PC-3 (cell line): Measurements from ENCODE around the gene SLC22A5. TPM values are rescaled to one million over a fixed set of nuclear protein-coding genes. Genes with fewer than 3 reads are reported as not detected.

ENCODE experiments used
- ATAC-seq: fragments of 200-7000 bp; cut with Tn5 transposase; 2 replicates; pipeline ENCODE4 v1.9.1; 2020; ENCODE audit warnings: mild to moderate bottlenecking, moderate library complexity
- BruUV-seq: library from RNA; stranded (reverse); fragments of 400-500 nt; replicated peaks from 2 replicates; lab custom pipeline; 2021; lab: Mats Ljungman, UMichigan
- CTCF ChIA-PET: fragments of 300-600 bp; sonication (Branson Sonifier 250); formaldehyde crosslinking; loops from one replicate; lab custom pipeline; 2022; ENCODE audit warnings: antibody characterized with exemption; lab: Charles Lee
- POLR2A ChIA-PET: fragments of 300-600 bp; sonication (Branson Sonifier 250); formaldehyde crosslinking; loops from one replicate; lab custom pipeline; 2022; ENCODE audit warnings: antibody characterized with exemption; ENCODE audit not compliant: unreplicated experiment; lab: Charles Lee
- DNase-seq: peaks from one replicate; pipeline ENCODE4 v3.0.0-alpha.2; 2015
- H2AFZ ChIP-seq: fragments of 300-600 bp; sonication (generic); 2 replicates; pipeline ENCODE4 v1.6.0; 2016; ENCODE audit warnings: antibody characterized with exemption, low read length
- H3F3A ChIP-seq: fragments of 300-600 bp; sonication (generic); one replicate; pipeline ENCODE4 v1.6.0; 2017; ENCODE audit warnings: antibody characterized with exemption, low read length, control low read depth, mild to moderate bottlenecking; ENCODE audit not compliant: unreplicated experiment
- H3K27ac ChIP-seq: fragments of 300-600 bp; sonication (generic); 2 replicates; pipeline ENCODE4 v1.5.1; 2016; ENCODE audit warnings: mild to moderate bottlenecking, low read length
- H3K27me3 ChIP-seq: fragments of 300-600 bp; sonication (generic); 2 replicates; pipeline ENCODE4 v1.6.1; 2016; ENCODE audit warnings: low read length, mixed read lengths
- H3K36me3 ChIP-seq: fragments of 300-600 bp; sonication (generic); 2 replicates; pipeline ENCODE4 v1.6.1; 2016; ENCODE audit warnings: low read depth, mixed run types, low read length, mixed read lengths
- H3K4me1 ChIP-seq: fragments of 300-600 bp; sonication (generic); 2 replicates; pipeline ENCODE4 v1.5.1; 2016; ENCODE audit warnings: low read length; ENCODE audit not compliant: insufficient read depth
- H3K4me2 ChIP-seq: fragments of 300-600 bp; sonication (generic); 2 replicates; pipeline ENCODE4 v1.6.0; 2016; ENCODE audit warnings: low read length
- H3K4me3 ChIP-seq: fragments of 300-600 bp; sonication (generic); 2 replicates; pipeline ENCODE4 v1.5.1; 2016; ENCODE audit warnings: mild to moderate bottlenecking, low read length, mixed read lengths
- H3K79me2 ChIP-seq: fragments of 300-600 bp; sonication (generic); 2 replicates; pipeline ENCODE4 v1.6.1; 2017; ENCODE audit warnings: low read length, mixed read lengths
- H3K9ac ChIP-seq: fragments of 300-600 bp; sonication (generic); 2 replicates; pipeline ENCODE4 v1.6.0; 2016; ENCODE audit warnings: mild to moderate bottlenecking, low read length
- H3K9me2 ChIP-seq: fragments of 300-600 bp; sonication (generic); replicated peaks from 2 replicates; pipeline ENCODE4 v1.6.1; 2016; ENCODE audit warnings: mixed run types, low read length, mixed read lengths
- H3K9me3 ChIP-seq: fragments of 300-600 bp; sonication (generic); 2 replicates; pipeline ENCODE4 v1.6.1; 2016; ENCODE audit warnings: low read length, mixed read lengths
- H4K20me1 ChIP-seq: fragments of 300-600 bp; sonication (generic); 2 replicates; pipeline ENCODE4 v1.6.1; 2016; ENCODE audit warnings: low read length, mixed read lengths
- CTCF ChIP-seq: fragments of 300-600 bp; sonication (generic); conservative IDR thresholded peaks from 2 replicates; pipeline ENCODE4 v1.5.1; 2017; ENCODE audit warnings: antibody characterized with exemption, low read depth, mild to moderate bottlenecking, low read length
- EZH2 ChIP-seq: fragments of 300-600 bp; sonication (generic); IDR thresholded peaks from one replicate; pipeline ENCODE4 v1.6.1; 2017; ENCODE audit warnings: antibody characterized with exemption, mild to moderate bottlenecking, low read length; ENCODE audit not compliant: unreplicated experiment
- EZH2phosphoT487 ChIP-seq: fragments of 300-600 bp; sonication (generic); IDR thresholded peaks from 2 replicates; pipeline ENCODE4 v1.6.1; 2018; ENCODE audit warnings: mild to moderate bottlenecking, antibody characterized with exemption, low read length, borderline replicate concordance
- intact Hi-C: fragments of 100-400 bp; cut with micrococcal nuclease; formaldehyde crosslinking; loops from 2 replicates; pipeline ENCODE4 v1.9.0; 2023
- total RNA-seq: library from RNA; depleted of rRNA; stranded (reverse); fragments of >200 nt; gene quantifications from 2 replicates; pipeline ENCODE4 v1.2.3, GENCODE V29; 2014

SLC22A5 gene
- total RNA-seq, 1 experiment from 2014 or later, result 8.2 TPM

GRCh38 chr5:132355140-132355765 is 14.3 kb upstream of the SLC22A5 start:
- Histone ChIP-seq H3K4me3 (no peak overlapping the region), H3K4me2 (no peak overlapping the region), H3K9me3 (no peaks in the 10 kb centered on the region), H3K27me3 (no peaks in the 10 kb centered on the region), H3K79me2 (no peaks in the 10 kb centered on the region), H2AFZ (no peak overlapping the region), H3K9ac (no peak overlapping the region), H4K20me1 (no peaks in the 10 kb centered on the region), H3K27ac (no peak overlapping the region), H3K9me2 (no peaks in the 10 kb centered on the region), H3K36me3 (no peaks in the 10 kb centered on the region), H3F3A (no peaks in the 10 kb centered on the region), H3K4me1 (no peaks in the 10 kb centered on the region)
- BruUV-seq, result no TSS peak
- intact Hi-C loops, result no loop called here
- ATAC-seq (no peak), DNase-seq (no peak)
- POLR2A ChIA-PET, result interaction anchor here (0.6 kb wide), 1 partner anchor 61 kb away, joined by 3 read pairs; no protein-coding TSS in a partner anchor
- TF ChIP-seq EZH2, result no peak
- no peak for TF ChIP-seq EZH2phosphoT487
- TF ChIP-seq CTCF, result no peak
- CTCF ChIA-PET, result no interaction called here

GRCh38 chr5:132358775-132359174 is 10.7 kb upstream of the SLC22A5 start:
- Histone ChIP-seq H3K9me3 (no peaks in the 10 kb centered on the region), H3K9me2 (no peaks in the 10 kb centered on the region), H3K4me2 (no peak overlapping the region), H3K4me1 (peaks cover 10% of the 10 kb centered on the region), H3K27ac (no peak overlapping the region), H3K36me3 (no peaks in the 10 kb centered on the region), H3F3A (peaks cover 2% of the 10 kb centered on the region), H3K27me3 (no peaks in the 10 kb centered on the region), H3K79me2 (no peaks in the 10 kb centered on the region), H4K20me1 (no peaks in the 10 kb centered on the region), H3K9ac (no peak overlapping the region), H2AFZ (no peak overlapping the region), H3K4me3 (no peak overlapping the region)
- CTCF ChIA-PET, result no interaction called here
- DNase-seq (no peak), ATAC-seq (no peak)
- no peak for TF ChIP-seq EZH2phosphoT487
- no peak for TF ChIP-seq EZH2
- TF ChIP-seq CTCF, result no peak
- no TSS peak for BruUV-seq
- intact Hi-C loops, result no loop called here
- POLR2A ChIA-PET, result no interaction called here

- no TSS peak for BruUV-seq
- TF ChIP-seq EZH2 (no peak), CTCF (no peak)
- Histone ChIP-seq H2AFZ (no peak overlapping the region), H3K9me2 (no peaks in the 10 kb centered on the region), H4K20me1 (no peaks in the 10 kb centered on the region), H3K27me3 (no peaks in the 10 kb centered on the region), H3K4me1 (peaks cover 30% of the 10 kb centered on the region), H3K79me2 (no peaks in the 10 kb centered on the region), H3F3A (peaks cover 5% of the 10 kb centered on the region), H3K9ac (no peak overlapping the region), H3K9me3 (no peaks in the 10 kb centered on the region), H3K27ac (no peak overlapping the region), H3K4me3 (no peak overlapping the region), H3K36me3 (no peaks in the 10 kb centered on the region), H3K4me2 (no peak overlapping the region)
- ATAC-seq, result no peak
- intact Hi-C loops, result loop anchor here (5.0 kb wide), 1 partner anchor 45 kb away; no protein-coding TSS in a partner anchor
- CTCF ChIA-PET, result no interaction called here
- no peak for DNase-seq
- POLR2A ChIA-PET, result no interaction called here
Observed at GRCh38 chr5:132362086-132362485, 7.4 kb upstream of the SLC22A5 start.
